NB4 (cell line): Measurements from ENCODE around the gene PGR.

ENCODE experiments used
- DNase-seq: peaks from one replicate; pipeline ENCODE4 v3.0.0; 2010; ENCODE audit warnings: low read depth
- H3K4me3 ChIP-seq: one replicate; pipeline ENCODE4 v1.5.1; 2011; ENCODE audit warnings: mild to moderate bottlenecking, low read depth, low read length, moderate library complexity
- CTCF ChIP-seq: IDR thresholded peaks from one replicate; pipeline ENCODE4 v1.5.1; 2012; ENCODE audit warnings: low read depth, low read length
- MYC ChIP-seq: IDR thresholded peaks from 2 replicates; pipeline ENCODE4 v1.6.1; 2011; ENCODE audit warnings: low read depth, low read length
- POLR2A ChIP-seq: IDR thresholded peaks from 2 replicates; pipeline ENCODE4 v1.6.1; 2011; ENCODE audit warnings: mild to moderate bottlenecking; ENCODE audit not compliant: insufficient read length; ENCODE audit errors: extremely low read depth
- TF ChIP-seq, protein P1 (sequence below): IDR thresholded peaks from 2 replicates; pipeline ENCODE4 v1.6.1; 2011; ENCODE audit warnings: low read depth, low read length

The PGR gene

DNA sequence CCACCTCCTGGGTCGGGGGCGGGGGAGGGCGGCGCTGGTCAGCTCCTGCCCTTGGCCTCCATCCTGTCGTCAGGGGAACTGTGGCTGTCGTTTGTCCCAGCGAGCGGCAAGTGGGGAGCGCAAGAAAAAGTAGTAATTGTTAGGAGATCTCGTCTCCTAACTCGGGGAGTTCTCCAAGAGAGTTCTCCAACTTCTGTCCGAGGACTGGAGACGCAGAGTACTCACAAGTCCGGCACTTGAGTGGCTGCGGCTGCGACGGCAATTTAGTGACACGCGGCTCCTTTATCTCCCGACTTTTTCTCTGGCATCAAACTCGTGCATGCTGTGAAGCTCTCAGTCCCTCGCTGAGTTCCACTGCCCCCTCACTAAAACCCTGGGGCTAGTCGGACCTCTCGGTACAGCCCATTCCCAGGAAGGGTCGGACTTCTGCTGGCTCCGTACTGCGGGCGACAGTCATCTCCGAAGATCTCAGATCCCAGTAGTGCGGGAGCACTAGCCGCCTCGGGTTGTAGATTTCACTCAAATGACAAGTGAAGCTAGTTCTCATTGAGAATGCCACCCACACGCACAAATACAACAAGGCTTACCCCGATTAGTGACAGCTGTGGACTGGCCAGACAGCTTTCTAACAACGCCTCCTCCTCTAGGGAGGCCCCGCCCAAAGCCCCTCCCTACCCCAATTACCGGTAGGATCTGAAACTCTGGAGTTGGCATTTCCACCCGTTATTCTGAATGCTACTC lies at the start of gene PGR:
PGR (minus strand) TSS at position 611 of the 741 bp plus-strand sequence. CDS start 743 bp downstream, outside the sequence.
- DNase-seq, result no peak
- H3K4me3 ChIP-seq, result no peak within 1 kb of the TSS
- TF ChIP-seq, protein P1, sequence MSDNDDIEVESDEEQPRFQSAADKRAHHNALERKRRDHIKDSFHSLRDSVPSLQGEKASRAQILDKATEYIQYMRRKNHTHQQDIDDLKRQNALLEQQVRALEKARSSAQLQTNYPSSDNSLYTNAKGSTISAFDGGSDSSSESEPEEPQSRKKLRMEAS, result no peak
- no peak for TF ChIP-seq MYC

GRCh38 chr11:101176381-101176780 lies 46.8 kb upstream of the PGR start:
- DNase-seq, result no peak
- TF ChIP-seq, protein P1, result no peak
- TF ChIP-seq POLR2A (no peak), CTCF (no peak), MYC (no peak)
- no peak overlapping the region for H3K4me3 ChIP-seq

- no peak for TF ChIP-seq CTCF
- no peak for TF ChIP-seq POLR2A
- no peak for TF ChIP-seq MYC
- TF ChIP-seq, protein P1, result no peak
- H3K4me3 ChIP-seq, result no peak overlapping the region
- no peak for DNase-seq
These were observed 40.3 kb upstream of the PGR start for GRCh38 chr11:101169944-101170343.

DNA sequence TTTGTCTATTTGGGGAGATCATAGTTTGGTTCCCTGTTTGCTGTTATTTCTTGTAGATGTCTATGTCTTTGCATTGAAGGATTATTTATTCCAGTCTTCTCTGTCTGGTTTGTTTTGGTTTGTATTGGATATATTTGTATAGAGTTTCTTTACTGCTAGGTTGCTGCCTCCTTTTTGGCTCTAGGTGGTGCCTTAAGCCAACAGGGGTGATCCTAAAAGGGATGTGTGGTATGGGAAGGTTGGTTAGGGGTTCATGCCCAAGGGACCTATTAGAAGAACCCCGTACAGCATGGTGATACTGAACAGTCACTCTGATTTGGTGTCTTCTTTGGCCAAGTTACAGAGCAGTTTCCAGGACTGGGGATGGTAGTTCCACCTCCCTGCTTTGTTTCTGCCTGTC lies 36.4 kb upstream of the PGR start:
- H3K4me3 ChIP-seq, result no peak overlapping the region
- DNase-seq, result no peak
- no peak for TF ChIP-seq MYC
- TF ChIP-seq POLR2A, result no peak
- TF ChIP-seq CTCF, result no peak
- TF ChIP-seq, protein P1, result no peak

DNA sequence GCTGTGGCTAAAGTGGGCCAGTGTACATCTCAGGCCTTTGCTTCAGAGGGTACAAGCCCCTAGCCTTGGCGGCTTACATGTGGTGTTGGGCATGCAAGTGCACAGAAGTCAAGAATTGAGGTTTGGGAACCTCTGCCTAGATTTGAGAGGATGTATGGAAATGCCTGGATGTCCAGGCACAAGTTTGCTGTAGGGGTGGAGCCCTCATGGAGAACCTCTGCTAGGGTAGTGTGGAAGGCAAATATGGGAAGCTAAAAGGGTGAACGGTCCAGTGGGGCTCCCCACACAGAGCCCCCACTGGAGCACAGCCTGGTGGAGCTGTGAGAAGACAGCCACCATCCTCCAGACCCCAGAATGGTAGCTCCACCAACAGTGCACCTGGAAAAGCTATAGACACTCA lies 28.5 kb upstream of the PGR start:
- DNase-seq, result no peak
- TF ChIP-seq, protein P1, result no peak
- TF ChIP-seq CTCF (no peak), POLR2A (no peak), MYC (no peak)
- no peak overlapping the region for H3K4me3 ChIP-seq

DNA sequence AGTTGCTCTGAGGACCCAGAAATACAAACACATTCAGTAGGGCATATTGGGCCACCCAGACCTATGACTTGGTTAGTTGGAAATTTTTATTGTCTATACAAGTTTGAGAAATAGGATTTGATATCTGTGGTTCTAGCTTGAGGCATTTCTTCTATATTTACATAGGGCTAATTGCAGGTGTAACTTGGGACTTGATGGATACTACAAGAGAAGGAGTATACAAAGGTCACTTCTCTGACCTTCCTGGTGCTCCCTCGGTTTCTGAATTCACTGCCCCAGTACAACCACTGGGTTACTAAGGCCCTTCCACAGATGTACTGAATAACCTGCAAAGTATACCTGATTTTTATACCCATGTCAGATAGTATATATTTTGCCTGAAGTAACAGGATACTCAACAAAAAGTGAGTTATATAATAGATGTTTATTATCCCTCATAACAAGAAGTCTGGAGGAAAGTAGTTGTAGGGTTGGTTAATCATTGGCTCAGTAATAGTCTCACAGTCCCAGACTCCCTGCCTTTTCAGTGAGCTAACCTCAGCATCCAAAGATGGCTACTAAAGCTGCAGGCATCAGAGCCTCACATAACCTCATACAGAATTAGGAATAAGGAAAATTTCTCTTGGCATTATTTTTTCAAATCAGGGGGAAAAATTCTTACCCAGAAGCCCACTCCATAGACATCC lies 8.8 kb upstream of the PGR start:
- H3K4me3 ChIP-seq, result no peak overlapping the region
- TF ChIP-seq, protein P1, result no peak
- TF ChIP-seq MYC (no peak), CTCF (no peak), POLR2A (no peak)
- DNase-seq, result no peak
